ENCODE data around the gene UQCRC2. TPM values are rescaled to one million over a fixed set of nuclear protein-coding genes. Genes with fewer than 3 reads are reported as not detected.

Gene UQCRC2
- total RNA-seq, 1 experiment from 2014 or later = 299 TPM

- intact Hi-C loops (cut with micrococcal nuclease; ENCODE audit: unreplicated experiment) = no loop called here
- Histone ChIP-seq H4K20me1 (ENCODE audit: insufficient read depth) (0 out of 2 replicates have a peak, but pooled peaks cover 4% of the 10 kb centered on the region), H3K27me3 (ENCODE audit: insufficient read depth, low read depth) (no peaks in the 10 kb centered on the region), H3K9me2 (ENCODE audit: insufficient read depth) (no peaks in the 10 kb centered on the region), H3F3A (ENCODE audit: insufficient read depth, low read depth) (peaks cover 5% of the 10 kb centered on the region; the same call in 1 of the 2 replicates), H3K9me3 (ENCODE audit: insufficient read depth, low read depth) (no peaks in the 10 kb centered on the region), H3K27ac (no peak overlapping the region), H2AFZ (no peak overlapping the region), H3K79me2 (ENCODE audit: low read depth) (peaks cover 99% of the 10 kb centered on the region), H3K4me2 (no peak overlapping the region), H3K4me1 (replicated peaks; ENCODE audit: insufficient read depth) (peaks cover 14% of the 10 kb centered on the region), H3K4me3 (no peak overlapping the region), H3K36me3 (ENCODE audit: low read depth) (no peaks in the 10 kb centered on the region)
- POLR2A ChIA-PET (ENCODE audit: unreplicated experiment) = no interaction called here
- CTCF ChIA-PET = no interaction called here
- no TSS peak for BruUV-seq (replicated peaks)
- DNase-seq = no peak
- TF ChIP-seq CTCF (conservative IDR thresholded peaks at IDR 0.05) (no peak), EZH2 (IDR thresholded peaks at IDR 0.05; ENCODE audit: low read depth) (no peak)
Observed at GRCh38 chr16:22013486-22013885, 60.3 kb downstream of the UQCRC2 start.

DNA sequence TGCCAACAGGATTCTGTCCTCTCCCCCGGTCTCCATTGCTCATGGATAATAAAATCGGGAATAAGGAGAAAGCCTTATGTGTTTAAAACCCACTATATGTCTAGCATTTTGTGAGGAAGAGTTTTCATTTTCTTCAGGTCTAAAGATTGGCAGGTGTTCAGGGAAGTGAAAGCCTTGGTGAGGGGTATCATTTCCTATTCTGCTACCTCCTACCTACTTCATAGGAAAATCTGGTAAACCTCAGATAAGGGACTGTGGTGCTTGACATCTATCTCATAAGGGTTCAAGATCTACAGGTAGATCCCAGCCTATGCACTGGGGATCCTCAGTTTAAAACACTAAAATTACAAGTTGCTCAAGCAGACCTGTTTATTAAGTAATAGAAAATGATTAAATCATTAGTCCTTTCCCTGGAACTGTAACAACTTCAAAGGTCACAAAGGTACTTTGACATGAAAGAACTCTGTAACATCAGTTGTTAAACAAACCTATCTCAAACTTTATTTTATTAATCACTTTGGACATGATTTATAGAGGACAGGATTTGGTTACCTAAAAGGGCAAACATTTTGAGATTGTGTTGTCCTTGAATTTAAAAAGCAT, 61.2 kb downstream of the UQCRC2 start:
- no peak for DNase-seq
- ChIA-PET CTCF (no interaction called here), POLR2A (ENCODE audit: unreplicated experiment) (no interaction called here)
- no peak overlapping the region for H2AFZ ChIP-seq
- H4K20me1 ChIP-seq (ENCODE audit: insufficient read depth) = 0 out of 2 replicates have a peak, but pooled peaks cover 4% of the 10 kb centered on the region
- H3K27me3 ChIP-seq (ENCODE audit: insufficient read depth, low read depth) = no peaks in the 10 kb centered on the region
- H3K27ac ChIP-seq = no peak overlapping the region
- H3F3A ChIP-seq (ENCODE audit: insufficient read depth, low read depth) = peaks cover 5% of the 10 kb centered on the region; the same call in 1 of the 2 replicates
- H3K4me3 ChIP-seq = no peak overlapping the region
- no peaks in the 10 kb centered on the region for H3K9me2 ChIP-seq (ENCODE audit: insufficient read depth)
- no peak for TF ChIP-seq CTCF (conservative IDR thresholded peaks at IDR 0.05)
- TF ChIP-seq EZH2 (IDR thresholded peaks at IDR 0.05; ENCODE audit: low read depth) = no peak
- no TSS peak for BruUV-seq (replicated peaks)
- H3K36me3 ChIP-seq (ENCODE audit: low read depth) = no peaks in the 10 kb centered on the region
- intact Hi-C loops (cut with micrococcal nuclease; ENCODE audit: unreplicated experiment) = no loop called here
- H3K4me2 ChIP-seq = no peak overlapping the region
- H3K79me2 ChIP-seq (ENCODE audit: low read depth) = peaks cover 99% of the 10 kb centered on the region
- no peaks in the 10 kb centered on the region for H3K9me3 ChIP-seq (ENCODE audit: insufficient read depth, low read depth)
- peaks cover 10% of the 10 kb centered on the region for H3K4me1 ChIP-seq (replicated peaks; ENCODE audit: insufficient read depth)

DNA sequence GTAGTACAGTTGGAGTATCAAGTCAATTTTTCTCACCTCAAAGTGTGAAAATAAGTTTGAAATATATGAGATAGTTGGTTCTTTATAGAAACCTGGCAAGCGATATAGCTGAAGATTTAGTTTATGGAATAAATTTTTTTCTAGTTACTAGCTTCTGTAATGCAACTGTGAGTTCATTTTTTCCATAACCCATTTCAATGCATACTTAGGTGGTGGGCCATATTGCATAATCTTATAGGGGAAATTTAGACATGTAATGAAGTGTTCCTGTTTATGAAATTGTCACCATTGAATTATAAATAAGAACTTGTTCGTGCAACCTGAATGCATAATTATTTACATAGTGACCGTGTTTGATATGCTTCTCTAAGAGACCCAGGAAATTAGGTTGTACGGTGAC, 63.8 kb downstream of the UQCRC2 start:
- DNase-seq = no peak
- no TSS peak for BruUV-seq (replicated peaks)
- TF ChIP-seq CTCF (conservative IDR thresholded peaks at IDR 0.05) = no peak
- no peak for TF ChIP-seq EZH2 (IDR thresholded peaks at IDR 0.05; ENCODE audit: low read depth)
- Histone ChIP-seq H3F3A (ENCODE audit: insufficient read depth, low read depth) (peaks cover 5% of the 10 kb centered on the region; the same call in 1 of the 2 replicates), H3K27ac (no peak overlapping the region), H3K4me3 (no peak overlapping the region), H2AFZ (no peak overlapping the region), H3K79me2 (ENCODE audit: low read depth) (peaks cover 95% of the 10 kb centered on the region), H3K27me3 (ENCODE audit: insufficient read depth, low read depth) (no peaks in the 10 kb centered on the region), H3K36me3 (ENCODE audit: low read depth) (no peaks in the 10 kb centered on the region), H3K9me3 (ENCODE audit: insufficient read depth, low read depth) (no peaks in the 10 kb centered on the region; the same call in 1 of the 2 replicates), H3K9me2 (ENCODE audit: insufficient read depth) (no peaks in the 10 kb centered on the region), H3K4me2 (no peak overlapping the region), H3K4me1 (replicated peaks; ENCODE audit: insufficient read depth) (no peaks in the 10 kb centered on the region), H4K20me1 (ENCODE audit: insufficient read depth) (0 out of 2 replicates have a peak, but pooled peaks cover under 1% of the 10 kb centered on the region)
- intact Hi-C loops (cut with micrococcal nuclease; ENCODE audit: unreplicated experiment) = no loop called here
- ChIA-PET POLR2A (ENCODE audit: unreplicated experiment) (no interaction called here), CTCF (no interaction called here)

Data from PC-9 (cell line).